Measurements from ENCODE around the gene ACOX2.

The ACOX2 gene

GRCh38 chr3:58502872-58503271, 34.1 kb downstream of the ACOX2 start:
- no peak for DNase-seq (ENCODE audit: low read depth)
- no peak overlapping the region for H3K4me3 ChIP-seq (ENCODE audit: low read depth, low read length)
- no peak for TF ChIP-seq CTCF (IDR thresholded peaks at IDR 0.05; ENCODE audit: low read depth, low read length, missing control alignments)

- TF ChIP-seq CTCF (IDR thresholded peaks at IDR 0.05; ENCODE audit: low read depth, low read length, missing control alignments): no peak
- no peak overlapping the region for H3K4me3 ChIP-seq (ENCODE audit: low read depth, low read length)
- DNase-seq (ENCODE audit: low read depth): no peak
These were observed 39.9 kb downstream of the ACOX2 start for GRCh38 chr3:58497097-58497496.

GRCh38 chr3:58496206-58496857, 40.7 kb downstream of the ACOX2 start:
- no peak overlapping the region for H3K4me3 ChIP-seq (ENCODE audit: low read depth, low read length)
- TF ChIP-seq CTCF (IDR thresholded peaks at IDR 0.05; ENCODE audit: low read depth, low read length, missing control alignments): no peak
- no peak for DNase-seq (ENCODE audit: low read depth)

DNA sequence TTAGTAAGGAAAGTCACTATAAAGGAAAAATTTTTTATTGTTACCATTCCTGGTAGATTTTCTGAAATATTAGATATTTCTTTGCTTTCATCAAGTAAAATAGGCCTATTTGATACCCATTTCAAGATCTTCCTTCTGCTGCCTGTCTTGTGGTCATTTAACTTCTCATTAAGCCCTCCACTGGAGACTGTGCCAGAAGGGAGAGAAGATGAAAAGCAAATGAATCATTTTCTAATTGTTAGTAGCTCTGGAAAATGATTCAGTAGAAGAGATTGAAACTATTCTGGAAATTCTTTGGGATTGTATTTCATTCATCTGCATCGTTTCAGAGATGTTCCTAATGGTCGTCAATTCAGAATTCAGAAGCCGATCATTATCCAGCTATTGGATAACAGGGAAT, 41.9 kb downstream of the ACOX2 start:
- TF ChIP-seq CTCF (IDR thresholded peaks at IDR 0.05; ENCODE audit: low read depth, low read length, missing control alignments): no peak
- DNase-seq (ENCODE audit: low read depth): no peak
- H3K4me3 ChIP-seq (ENCODE audit: low read depth, low read length): no peak overlapping the region

GRCh38 chr3:58494107-58494506, 42.9 kb downstream of the ACOX2 start:
- no peak for TF ChIP-seq CTCF (IDR thresholded peaks at IDR 0.05; ENCODE audit: low read depth, low read length, missing control alignments)
- DNase-seq (ENCODE audit: low read depth): no peak
- no peak overlapping the region for H3K4me3 ChIP-seq (ENCODE audit: low read depth, low read length)

DNA sequence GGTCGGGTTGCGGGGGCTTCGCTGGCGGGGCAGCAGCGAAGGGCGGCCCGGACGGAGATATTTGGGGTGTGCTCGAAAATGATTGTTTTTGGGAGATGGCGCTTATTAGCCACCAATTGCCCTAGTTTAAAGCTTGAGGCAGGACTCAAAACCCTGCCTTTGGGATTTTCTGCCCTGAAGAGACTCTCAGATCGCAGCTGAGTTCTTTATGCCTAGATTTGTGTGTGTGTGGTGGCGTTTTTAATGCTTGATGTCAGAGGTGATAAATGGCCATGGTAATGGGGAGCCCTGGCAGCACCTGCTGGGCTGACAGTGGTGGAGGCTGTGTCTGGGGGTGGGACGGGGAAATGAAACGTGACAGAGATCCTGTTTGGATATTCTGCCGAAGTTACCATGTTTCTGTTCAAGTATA, 44.5 kb downstream of the ACOX2 start:
- DNase-seq (ENCODE audit: low read depth): no peak
- H3K4me3 ChIP-seq (ENCODE audit: low read depth, low read length): peak overlapping the region; percentile 91
- TF ChIP-seq CTCF (IDR thresholded peaks at IDR 0.05; ENCODE audit: low read depth, low read length, missing control alignments): no peak
